ENCODE measurements around the gene HKDC1.
"Not testable (repeated sequence)": the region's sequence is repeated elsewhere in the genome, so short reads cannot be mapped to it uniquely, and the experiment has no call there.

The HKDC1 gene

DNA sequence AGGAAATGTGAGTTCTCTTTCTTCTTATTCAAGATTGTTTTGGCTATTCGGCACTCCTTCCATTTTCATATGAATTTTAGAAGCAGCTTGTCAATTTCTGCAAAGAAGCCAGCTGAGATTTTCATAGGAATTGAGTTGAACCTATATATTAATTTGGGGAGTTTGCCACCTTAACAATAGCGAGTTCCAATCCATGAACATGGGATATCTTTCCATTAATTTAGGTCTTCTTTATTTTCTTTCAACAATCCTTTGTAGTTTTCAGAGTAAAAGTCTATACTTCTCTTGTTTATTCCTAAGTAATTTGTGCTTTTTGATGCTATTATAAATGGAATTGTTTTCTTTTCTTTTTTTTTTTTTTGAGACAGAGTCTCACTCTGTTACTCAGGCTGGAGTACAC, 31.3 kb downstream of the HKDC1 start:
- not testable (repeated sequence) for H3K4me1 ChIP-seq (ENCODE audit: control insufficient read depth in 1 of 2, insufficient read depth in 2 of 2, low read length in 2 of 2); H3K9ac ChIP-seq (ENCODE audit: low read depth in 1 of 2, low read length in 2 of 2); H3K4me3 ChIP-seq (ENCODE audit: low read depth in 1 of 2, low read length in 2 of 2); H3K9me3 ChIP-seq (ENCODE audit: control insufficient read depth in 1 of 2, low read length in 2 of 2); H3K27me3 ChIP-seq (ENCODE audit: control insufficient read depth in 1 of 2, insufficient read depth in 2 of 2, low read length in 2 of 2); H3K27ac ChIP-seq (ENCODE audit: low read depth, low read length)
- H3K36me3 ChIP-seq (ENCODE audit: control insufficient read depth in 1 of 2, insufficient read depth in 2 of 2, low read length in 2 of 2): peaks cover 8 to 57% of the 10 kb centered on the region in 2 donors

- Histone ChIP-seq H3K4me3 (ENCODE audit: low read depth in 1 of 2, low read length in 2 of 2) (no peak overlapping the region), H3K27me3 (ENCODE audit: control insufficient read depth in 1 of 2, insufficient read depth in 2 of 2, low read length in 2 of 2) (no peaks in the 10 kb centered on the region), H3K27ac (ENCODE audit: low read depth, low read length) (no peak overlapping the region), H3K9ac (ENCODE audit: low read depth in 1 of 2, low read length in 2 of 2) (no peak overlapping the region), H3K9me3 (ENCODE audit: control insufficient read depth in 1 of 2, low read length in 2 of 2) (no peaks in the 10 kb centered on the region), H3K4me1 (ENCODE audit: control insufficient read depth in 1 of 2, insufficient read depth in 2 of 2, low read length in 2 of 2) (no peaks in the 10 kb centered on the region), H3K36me3 (ENCODE audit: control insufficient read depth in 1 of 2, insufficient read depth in 2 of 2, low read length in 2 of 2) (peaks cover 14 to 55% of the 10 kb centered on the region in 2 donors)
Measured at GRCh38 chr10:69253171-69253570, 33.0 kb downstream of the HKDC1 start.

DNA sequence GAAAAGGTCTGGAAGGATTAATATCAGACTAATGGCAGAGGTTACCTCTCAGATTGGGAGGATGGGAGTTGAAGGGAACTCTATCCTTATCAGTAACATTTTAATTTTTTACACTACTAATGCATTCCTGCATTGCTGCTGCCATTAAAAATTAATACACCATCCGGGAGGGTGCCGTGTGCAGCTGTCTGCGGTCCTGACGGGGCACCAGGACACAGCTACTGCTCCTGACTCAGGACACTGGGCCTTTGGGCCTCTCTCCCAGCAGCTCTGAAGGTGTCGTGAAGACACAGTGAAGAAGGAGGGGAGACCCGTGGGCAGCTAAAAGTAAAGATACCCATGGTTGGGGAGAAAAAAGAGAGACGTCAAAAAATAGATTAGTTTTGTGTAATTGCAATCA, 34.7 kb downstream of the HKDC1 start:
- H3K27ac ChIP-seq (ENCODE audit: low read depth, low read length): no peak overlapping the region
- H3K36me3 ChIP-seq (ENCODE audit: control insufficient read depth in 1 of 2, insufficient read depth in 2 of 2, low read length in 2 of 2): peaks cover 18 to 56% of the 10 kb centered on the region in 2 donors

DNA sequence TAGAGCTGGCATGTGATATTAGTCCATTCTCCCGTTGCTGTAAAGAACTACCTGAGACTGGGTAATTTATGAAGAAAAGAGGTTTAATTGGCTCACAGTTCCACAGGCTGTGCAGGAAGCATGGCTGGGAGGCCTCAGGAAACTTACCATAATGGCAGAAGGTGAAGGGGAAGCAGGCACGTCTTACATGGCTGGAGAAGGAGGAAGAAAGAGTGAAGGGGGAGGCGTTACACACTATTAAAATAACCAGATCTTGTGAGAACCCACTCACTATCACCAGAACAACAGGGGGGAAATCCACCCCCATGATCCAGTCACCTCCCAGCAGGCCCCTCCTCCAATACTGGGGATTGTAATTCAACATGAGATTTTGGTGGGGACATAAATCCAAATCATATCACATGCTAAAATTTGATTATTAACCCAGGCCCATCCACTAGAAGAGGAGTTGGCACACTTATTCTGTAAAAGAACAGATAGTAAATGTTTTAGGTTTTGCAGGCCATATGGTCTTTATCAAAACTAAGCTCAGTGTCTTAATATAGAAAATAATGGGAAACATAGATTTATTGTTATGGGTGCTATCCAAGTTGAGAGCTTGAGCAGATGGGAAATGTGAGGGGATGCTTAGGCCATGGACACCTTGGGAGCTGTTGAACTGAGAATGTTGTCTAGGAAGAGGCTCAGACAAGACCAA, 39.6 kb downstream of the HKDC1 start:
- Histone ChIP-seq H3K9ac (ENCODE audit: low read depth in 1 of 2, low read length in 2 of 2) (no peak overlapping the region), H3K27me3 (ENCODE audit: control insufficient read depth in 1 of 2, insufficient read depth in 2 of 2, low read length in 2 of 2) (no peaks in the 10 kb centered on the region)

More for the DNA sequence above, 34.7 kb downstream of the HKDC1 start:
- Histone ChIP-seq H3K4me3 (ENCODE audit: low read depth in 1 of 2, low read length in 2 of 2) (no peak overlapping the region), H3K27me3 (ENCODE audit: control insufficient read depth in 1 of 2, insufficient read depth in 2 of 2, low read length in 2 of 2) (no peaks in the 10 kb centered on the region), H3K9me3 (ENCODE audit: control insufficient read depth in 1 of 2, low read length in 2 of 2) (no peaks in the 10 kb centered on the region), H3K9ac (ENCODE audit: low read depth in 1 of 2, low read length in 2 of 2) (no peak overlapping the region), H3K4me1 (ENCODE audit: control insufficient read depth in 1 of 2, insufficient read depth in 2 of 2, low read length in 2 of 2) (no peaks in the 10 kb centered on the region)

GRCh38 chr10:69261184-69261583, 41.1 kb downstream of the HKDC1 start:
- no peak overlapping the region for H3K27ac ChIP-seq (ENCODE audit: low read depth, low read length)
- no peaks in the 10 kb centered on the region for H3K4me1 ChIP-seq (ENCODE audit: control insufficient read depth in 1 of 2, insufficient read depth in 2 of 2, low read length in 2 of 2)
- H3K9ac ChIP-seq (ENCODE audit: low read depth in 1 of 2, low read length in 2 of 2): no peak overlapping the region
- no peak overlapping the region for H3K4me3 ChIP-seq (ENCODE audit: low read depth in 1 of 2, low read length in 2 of 2)
- no peaks in the 10 kb centered on the region for H3K27me3 ChIP-seq (ENCODE audit: control insufficient read depth in 1 of 2, insufficient read depth in 2 of 2, low read length in 2 of 2)
- peaks cover 10 to 58% of the 10 kb centered on the region in 2 donors for H3K36me3 ChIP-seq (ENCODE audit: control insufficient read depth in 1 of 2, insufficient read depth in 2 of 2, low read length in 2 of 2)
- H3K9me3 ChIP-seq (ENCODE audit: control insufficient read depth in 1 of 2, low read length in 2 of 2): no peaks in the 10 kb centered on the region

More for the DNA sequence above, 39.6 kb downstream of the HKDC1 start:
- no peak overlapping the region for H3K4me3 ChIP-seq (ENCODE audit: low read depth in 1 of 2, low read length in 2 of 2)
- H3K36me3 ChIP-seq (ENCODE audit: control insufficient read depth in 1 of 2, insufficient read depth in 2 of 2, low read length in 2 of 2): peaks cover 10 to 52% of the 10 kb centered on the region in 2 donors
- H3K4me1 ChIP-seq (ENCODE audit: control insufficient read depth in 1 of 2, insufficient read depth in 2 of 2, low read length in 2 of 2): no peaks in the 10 kb centered on the region
- H3K27ac ChIP-seq (ENCODE audit: low read depth, low read length): no peak overlapping the region
- H3K9me3 ChIP-seq (ENCODE audit: control insufficient read depth in 1 of 2, low read length in 2 of 2): no peaks in the 10 kb centered on the region

DNA sequence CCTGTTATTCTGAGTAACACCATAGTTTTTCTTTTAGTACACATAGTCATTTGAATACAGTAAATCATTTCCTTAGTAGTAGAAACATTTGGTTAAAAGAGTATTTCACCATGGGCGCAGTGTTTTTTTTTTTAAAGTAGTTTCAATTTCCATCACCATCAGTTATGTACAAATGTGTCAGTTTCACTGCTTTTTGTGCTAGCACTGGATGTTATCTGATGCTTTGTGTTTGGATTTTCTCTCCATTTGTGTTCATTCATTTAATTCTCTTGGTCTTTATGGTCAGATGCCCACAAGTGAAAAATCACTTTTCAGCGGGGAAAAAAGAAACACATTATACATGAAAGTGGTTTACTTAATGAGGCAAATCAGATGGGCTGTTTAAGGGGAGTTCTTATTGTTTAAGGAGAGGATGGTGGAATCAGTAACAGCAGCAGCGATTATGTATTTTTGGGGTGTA, 42.2 kb downstream of the HKDC1 start:
- no peak overlapping the region for H3K4me3 ChIP-seq (ENCODE audit: low read depth in 1 of 2, low read length in 2 of 2)
- H3K36me3 ChIP-seq (ENCODE audit: control insufficient read depth in 1 of 2, insufficient read depth in 2 of 2, low read length in 2 of 2): peaks cover 4 to 58% of the 10 kb centered on the region in 2 donors
- H3K9ac ChIP-seq (ENCODE audit: low read depth in 1 of 2, low read length in 2 of 2): no peak overlapping the region
- H3K4me1 ChIP-seq (ENCODE audit: control insufficient read depth in 1 of 2, insufficient read depth in 2 of 2, low read length in 2 of 2): no peaks in the 10 kb centered on the region
- no peaks in the 10 kb centered on the region for H3K9me3 ChIP-seq (ENCODE audit: control insufficient read depth in 1 of 2, low read length in 2 of 2)
- no peaks in the 10 kb centered on the region for H3K27me3 ChIP-seq (ENCODE audit: control insufficient read depth in 1 of 2, insufficient read depth in 2 of 2, low read length in 2 of 2)
- H3K27ac ChIP-seq (ENCODE audit: low read depth, low read length): no peak overlapping the region

- no peak overlapping the region for H3K9ac ChIP-seq (ENCODE audit: low read depth in 1 of 2, low read length in 2 of 2)
- H3K27ac ChIP-seq (ENCODE audit: low read depth, low read length): no peak overlapping the region
- no peaks in the 10 kb centered on the region for H3K4me1 ChIP-seq (ENCODE audit: control insufficient read depth in 1 of 2, insufficient read depth in 2 of 2, low read length in 2 of 2)
- H3K27me3 ChIP-seq (ENCODE audit: control insufficient read depth in 1 of 2, insufficient read depth in 2 of 2, low read length in 2 of 2): no peaks in the 10 kb centered on the region
- peaks cover 0 to 31% of the 10 kb centered on the region in 2 donors for H3K36me3 ChIP-seq (ENCODE audit: control insufficient read depth in 1 of 2, insufficient read depth in 2 of 2, low read length in 2 of 2)
- H3K4me3 ChIP-seq (ENCODE audit: low read depth in 1 of 2, low read length in 2 of 2): no peak overlapping the region
- no peaks in the 10 kb centered on the region for H3K9me3 ChIP-seq (ENCODE audit: control insufficient read depth in 1 of 2, low read length in 2 of 2)
Measured at GRCh38 chr10:69265521-69265920, 45.4 kb downstream of the HKDC1 start.

DNA sequence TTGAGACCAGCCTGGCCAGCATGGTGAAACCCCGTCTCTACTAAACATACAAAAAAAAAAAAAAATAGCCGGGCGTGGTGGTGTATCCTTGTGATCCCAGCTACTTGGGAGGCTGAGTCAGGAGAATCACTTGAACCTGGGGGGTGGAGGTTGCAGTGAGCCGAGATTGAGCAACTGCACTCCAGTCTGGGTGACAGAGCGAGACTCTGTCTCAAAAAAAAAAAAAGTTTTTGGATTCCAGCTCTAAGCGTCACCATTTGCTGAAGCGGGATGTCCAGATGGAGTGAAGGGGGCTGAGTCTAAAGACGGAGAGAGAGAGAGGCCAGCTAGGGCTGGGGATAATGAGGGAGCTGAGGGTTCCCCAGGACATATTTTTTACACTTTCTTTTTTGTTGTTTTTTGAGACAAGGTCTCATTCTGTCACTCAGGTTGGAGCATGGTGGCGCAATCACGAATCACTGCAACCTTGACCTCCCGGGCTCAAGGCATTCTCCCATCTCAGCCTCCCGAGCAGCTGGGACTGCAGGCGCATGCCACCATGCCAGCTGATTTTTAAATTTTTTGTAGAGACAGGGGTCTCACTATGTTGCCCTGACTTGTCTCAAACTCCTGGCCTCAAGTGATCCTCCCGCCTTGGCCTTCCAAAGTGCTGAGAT, 48.8 kb downstream of the HKDC1 start:
- H3K9me3 ChIP-seq (ENCODE audit: control insufficient read depth in 1 of 2, low read length in 2 of 2): no peaks in the 10 kb centered on the region
- peaks cover 0 to 20% of the 10 kb centered on the region in 2 donors for H3K36me3 ChIP-seq (ENCODE audit: control insufficient read depth in 1 of 2, insufficient read depth in 2 of 2, low read length in 2 of 2)
- H3K4me1 ChIP-seq (ENCODE audit: control insufficient read depth in 1 of 2, insufficient read depth in 2 of 2, low read length in 2 of 2): no peaks in the 10 kb centered on the region
- no peak overlapping the region for H3K9ac ChIP-seq (ENCODE audit: low read depth in 1 of 2, low read length in 2 of 2)
- no peak overlapping the region for H3K4me3 ChIP-seq (ENCODE audit: low read depth in 1 of 2, low read length in 2 of 2)
- no peaks in the 10 kb centered on the region for H3K27me3 ChIP-seq (ENCODE audit: control insufficient read depth in 1 of 2, insufficient read depth in 2 of 2, low read length in 2 of 2)
- H3K27ac ChIP-seq (ENCODE audit: low read depth, low read length): no peak overlapping the region

DNA sequence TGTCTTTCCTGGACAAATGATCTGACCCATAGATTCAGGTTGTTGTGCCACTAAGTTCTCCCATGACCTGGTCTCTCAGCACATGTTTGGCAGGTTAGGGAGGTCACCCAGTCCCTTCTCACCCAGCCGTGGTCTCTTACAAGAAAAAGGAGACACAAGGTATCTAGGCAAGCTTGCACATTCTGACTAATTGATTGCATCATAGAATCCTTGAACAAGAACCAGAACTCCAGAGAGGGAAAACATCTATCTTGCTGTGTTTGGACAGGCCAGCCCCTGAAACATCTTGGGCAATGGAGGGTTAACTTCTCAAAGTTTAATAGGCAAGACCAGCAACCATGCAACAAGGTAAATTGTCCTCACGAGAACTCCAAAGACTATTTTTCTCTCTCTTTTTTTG, 49.6 kb downstream of the HKDC1 start:
- H3K9me3 ChIP-seq (ENCODE audit: control insufficient read depth in 1 of 2, low read length in 2 of 2): no peaks in the 10 kb centered on the region
- H3K36me3 ChIP-seq (ENCODE audit: control insufficient read depth in 1 of 2, insufficient read depth in 2 of 2, low read length in 2 of 2): peaks cover 0 to 20% of the 10 kb centered on the region in 2 donors
- H3K27me3 ChIP-seq (ENCODE audit: control insufficient read depth in 1 of 2, insufficient read depth in 2 of 2, low read length in 2 of 2): no peaks in the 10 kb centered on the region
- H3K4me3 ChIP-seq (ENCODE audit: low read depth in 1 of 2, low read length in 2 of 2): no peak overlapping the region
- no peak overlapping the region for H3K27ac ChIP-seq (ENCODE audit: low read depth, low read length)
- no peaks in the 10 kb centered on the region for H3K4me1 ChIP-seq (ENCODE audit: control insufficient read depth in 1 of 2, insufficient read depth in 2 of 2, low read length in 2 of 2)
- no peak overlapping the region for H3K9ac ChIP-seq (ENCODE audit: low read depth in 1 of 2, low read length in 2 of 2)

DNA sequence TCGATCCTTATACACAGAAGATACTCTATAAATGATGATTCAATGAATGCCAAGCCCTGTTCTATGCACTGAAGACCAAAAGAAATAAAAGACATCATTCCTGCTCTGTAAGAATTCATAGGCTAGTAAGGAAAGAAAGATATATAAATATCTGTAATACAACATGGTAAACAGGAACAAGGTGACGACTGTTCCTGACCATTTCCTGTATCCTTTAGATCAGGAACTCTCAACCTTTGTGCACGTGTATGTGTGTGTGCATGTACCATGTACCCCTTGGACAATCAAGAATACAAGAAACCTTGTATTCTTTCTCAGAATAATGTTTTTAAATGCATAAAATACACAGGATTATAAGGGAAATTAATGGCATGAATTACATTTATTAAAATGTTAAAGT, 50.9 kb downstream of the HKDC1 start:
- no peaks in the 10 kb centered on the region for H3K27me3 ChIP-seq (ENCODE audit: control insufficient read depth in 1 of 2, insufficient read depth in 2 of 2, low read length in 2 of 2)
- no peaks in the 10 kb centered on the region for H3K4me1 ChIP-seq (ENCODE audit: control insufficient read depth in 1 of 2, insufficient read depth in 2 of 2, low read length in 2 of 2)
- H3K4me3 ChIP-seq (ENCODE audit: low read depth in 1 of 2, low read length in 2 of 2): no peak overlapping the region
- no peak overlapping the region for H3K9ac ChIP-seq (ENCODE audit: low read depth in 1 of 2, low read length in 2 of 2)
- no peak overlapping the region for H3K27ac ChIP-seq (ENCODE audit: low read depth, low read length)
- no peaks in the 10 kb centered on the region for H3K9me3 ChIP-seq (ENCODE audit: control insufficient read depth in 1 of 2, low read length in 2 of 2)
- H3K36me3 ChIP-seq (ENCODE audit: control insufficient read depth in 1 of 2, insufficient read depth in 2 of 2, low read length in 2 of 2): peaks cover 0 to 9% of the 10 kb centered on the region in 2 donors
